ENCODE data around the gene FBXO33.
A peak's percentile ranks its signal among the peaks of the same experiment; 100 is the strongest.

The FBXO33 gene

DNA sequence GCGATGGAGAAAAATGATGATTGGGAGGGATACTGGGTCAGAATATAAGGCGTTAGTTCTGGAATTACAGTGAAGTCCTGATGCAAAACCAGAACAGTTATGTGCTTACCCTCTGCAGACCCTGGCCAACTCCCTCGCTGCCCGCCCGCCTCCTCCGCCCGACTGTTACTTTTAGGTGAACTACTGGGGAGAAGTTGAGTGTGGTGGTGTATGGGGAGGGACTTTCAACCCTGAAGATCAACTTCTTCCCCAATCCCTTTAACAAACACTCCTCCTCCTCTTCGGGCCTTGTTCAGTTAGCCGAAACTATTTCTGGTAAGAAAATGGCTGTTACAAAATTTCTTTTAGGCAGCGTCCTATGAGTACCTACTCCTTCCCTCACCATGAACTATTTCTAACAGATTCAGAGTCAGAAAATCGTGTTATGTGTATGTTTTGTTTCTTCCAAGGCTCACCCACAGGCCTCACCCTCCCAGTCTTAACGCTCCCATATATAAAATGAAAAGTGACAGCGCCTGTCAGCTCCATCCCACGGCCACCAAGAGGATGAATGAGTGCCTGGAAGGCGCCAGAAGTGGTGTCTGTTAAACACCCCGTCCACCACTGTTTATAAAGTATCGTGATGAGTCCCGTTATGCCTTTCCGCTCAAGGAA is 1.3 kb downstream of the FBXO33 start:
- no peak for DNase-seq (ENCODE audit: low read depth)

DNA sequence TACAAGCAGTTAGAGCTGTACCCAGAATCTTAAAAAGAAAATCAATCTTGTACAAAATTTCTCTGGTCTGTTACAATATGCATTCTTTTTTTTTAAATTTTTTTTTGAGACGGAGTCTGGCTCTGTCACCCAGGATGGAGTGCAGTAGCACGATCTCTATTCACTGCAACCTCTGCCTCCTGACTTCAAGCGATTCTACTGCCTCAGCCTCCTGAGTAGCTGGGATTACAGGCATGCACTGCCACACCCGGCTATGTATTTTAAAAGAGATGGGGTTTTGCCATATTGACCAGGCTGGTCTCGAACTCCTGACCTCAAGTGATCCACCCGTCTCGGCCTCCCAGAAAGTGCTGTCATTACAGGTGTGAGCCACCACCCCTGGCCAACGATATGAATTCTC is 4.1 kb downstream of the FBXO33 start:
- DNase-seq (ENCODE audit: low read depth), result no peak

DNA sequence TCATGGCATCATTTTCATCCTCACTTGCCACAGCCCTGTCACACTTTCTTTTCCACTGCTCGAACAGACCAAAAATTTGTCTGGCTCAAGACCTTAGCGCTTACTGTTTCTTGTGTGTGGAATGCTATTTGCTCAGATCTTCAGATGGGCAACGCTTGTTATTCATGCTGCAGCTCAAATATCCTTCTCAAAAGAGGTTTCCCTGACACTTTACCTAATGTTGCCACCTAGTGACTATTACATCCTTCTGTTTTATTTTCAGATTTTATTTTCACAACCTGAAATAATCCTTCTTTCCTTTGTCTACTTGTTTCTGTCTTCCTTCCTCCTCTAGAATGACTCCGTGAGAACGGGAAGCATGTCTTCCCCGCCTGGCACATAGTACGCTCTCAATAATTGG is 5.6 kb downstream of the FBXO33 start:
- no peak for DNase-seq (ENCODE audit: low read depth)

DNA sequence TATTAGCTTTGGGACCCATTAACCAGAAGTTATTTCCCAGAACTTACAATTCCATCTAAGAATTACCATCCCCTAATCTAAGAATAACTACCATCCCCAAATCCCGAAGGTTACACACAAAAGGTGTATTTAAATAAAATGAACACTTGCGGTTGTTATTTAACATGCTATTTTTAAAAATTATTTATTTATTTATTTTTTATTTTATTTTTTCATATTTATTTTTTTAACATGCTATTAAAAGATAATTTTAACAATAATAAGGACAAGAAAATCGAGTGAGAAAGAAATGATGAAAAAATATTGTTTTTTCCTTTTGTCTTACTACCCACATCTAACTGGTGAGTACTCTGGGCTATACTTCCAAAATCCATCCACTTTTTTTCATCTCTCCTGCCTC is 6.3 kb downstream of the FBXO33 start:
- DNase-seq (ENCODE audit: low read depth), result no peak

DNA sequence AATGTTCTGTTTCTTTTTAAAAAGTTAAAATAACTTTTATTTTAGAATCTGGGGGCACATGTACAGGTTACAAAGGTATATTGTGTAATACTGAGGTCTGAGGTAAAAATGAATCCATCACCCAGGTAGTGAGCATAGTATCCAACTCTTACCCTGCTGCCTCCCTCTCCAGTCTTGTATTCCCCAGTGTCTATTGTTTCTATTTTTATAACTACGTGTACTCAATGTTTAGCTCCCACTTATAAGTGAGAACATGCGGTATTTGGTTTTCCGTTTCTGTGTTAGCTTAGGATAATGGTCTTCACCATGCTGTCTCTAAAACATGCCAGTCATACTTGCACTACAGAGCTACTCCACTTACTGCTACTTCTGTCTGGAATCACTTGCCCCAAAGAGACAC is 8.4 kb downstream of the FBXO33 start:
- DNase-seq (ENCODE audit: low read depth), result no peak

DNA sequence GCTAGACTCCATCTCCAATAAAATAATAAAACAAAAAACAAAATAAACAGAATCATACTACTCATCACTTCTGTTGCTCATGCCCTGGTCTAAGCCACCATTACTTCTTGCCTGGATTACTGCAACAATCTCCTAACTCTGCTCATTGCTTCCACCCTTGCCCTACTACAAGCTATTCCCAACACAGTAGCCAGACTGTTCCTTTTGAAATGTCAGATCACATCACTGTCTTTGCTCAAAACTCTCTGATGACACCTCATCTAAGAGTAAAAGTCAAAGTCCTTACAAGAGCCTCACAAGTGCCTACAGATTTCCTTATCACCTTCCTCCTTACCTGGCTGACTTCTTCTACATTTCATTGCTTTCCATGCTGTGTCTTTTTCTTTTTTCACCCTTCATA is 10.0 kb downstream of the FBXO33 start:
- no peak for DNase-seq (ENCODE audit: low read depth)

DNA sequence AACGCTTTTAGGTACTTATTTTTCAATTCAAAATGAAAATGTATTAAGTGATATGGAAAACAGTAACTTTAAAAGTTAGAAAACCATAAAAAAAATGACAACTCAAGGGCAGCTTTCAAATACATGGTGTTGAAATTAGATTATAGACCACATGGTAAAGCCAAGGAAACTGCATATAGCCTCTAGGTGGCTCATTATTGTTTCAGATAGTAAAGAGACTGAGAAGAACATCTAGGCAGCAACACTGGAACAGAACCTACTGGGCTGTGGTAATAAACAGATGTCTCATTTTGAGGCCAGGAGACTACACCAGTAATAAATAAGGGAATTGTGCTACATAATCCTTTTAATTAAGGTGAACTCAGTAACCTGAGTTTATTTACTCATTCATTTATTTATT is 13.0 kb downstream of the FBXO33 start:
- DNase-seq (ENCODE audit: low read depth), result no peak

DNA sequence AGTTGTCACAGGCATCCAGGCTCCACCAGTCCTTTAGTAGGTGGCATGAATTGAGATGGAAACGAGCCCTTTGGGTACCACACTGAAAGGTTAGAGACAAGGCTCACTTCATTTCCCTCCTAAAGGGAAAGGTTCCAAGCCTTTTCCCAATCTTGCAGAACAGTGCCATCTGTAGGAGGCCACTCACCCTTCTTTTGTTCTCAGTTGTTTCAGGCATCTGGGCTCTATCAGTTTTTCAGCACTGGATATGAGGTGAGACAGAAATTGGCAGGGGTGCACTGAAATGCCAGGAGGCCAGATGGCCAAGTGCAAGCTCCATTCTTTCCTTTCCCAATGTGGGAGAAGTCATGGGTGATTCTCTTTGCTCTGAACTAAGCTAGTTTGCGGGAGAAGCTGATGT is 15.2 kb downstream of the FBXO33 start:
- no peak for DNase-seq (ENCODE audit: low read depth)

DNA sequence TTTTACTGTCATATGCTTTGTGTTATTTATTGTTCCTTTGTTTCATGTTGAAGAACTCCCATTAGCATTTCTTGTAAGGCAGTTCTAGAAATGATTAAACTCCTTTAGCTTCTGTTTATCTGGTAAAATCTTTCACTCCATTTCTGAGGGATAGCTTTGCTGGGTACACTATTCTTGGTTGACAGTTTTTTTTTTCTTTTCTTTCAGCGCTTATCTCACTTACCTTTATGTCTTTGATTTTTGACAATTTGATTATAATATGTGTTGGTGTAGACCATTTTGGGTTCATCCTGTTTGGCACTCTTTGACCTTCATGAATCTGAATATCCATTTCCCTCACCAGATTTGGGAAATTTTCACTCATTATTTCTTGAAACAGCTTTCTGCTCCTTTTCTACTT is 16.2 kb downstream of the FBXO33 start:
- DNase-seq (ENCODE audit: low read depth), result no peak

DNA sequence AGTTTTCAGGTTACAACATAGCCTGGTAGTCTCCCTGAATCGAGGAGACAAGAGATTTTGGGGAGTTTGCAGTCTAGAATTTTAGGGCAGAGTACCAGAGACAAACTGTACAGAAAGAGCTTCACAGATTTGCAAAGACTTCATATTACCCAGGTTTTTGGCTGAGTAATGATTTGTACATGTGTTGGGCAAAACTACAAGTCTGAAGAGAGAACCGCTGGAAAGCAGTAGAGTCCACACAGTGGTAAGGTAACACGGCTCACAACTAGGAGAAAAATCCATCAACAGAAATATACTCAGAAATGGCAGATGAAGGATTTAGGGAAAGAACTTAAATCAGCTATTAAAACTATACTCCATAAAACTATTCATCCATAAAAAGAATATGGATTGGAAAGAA is 25.7 kb downstream of the FBXO33 start:
- no peak for DNase-seq (ENCODE audit: low read depth)

DNA sequence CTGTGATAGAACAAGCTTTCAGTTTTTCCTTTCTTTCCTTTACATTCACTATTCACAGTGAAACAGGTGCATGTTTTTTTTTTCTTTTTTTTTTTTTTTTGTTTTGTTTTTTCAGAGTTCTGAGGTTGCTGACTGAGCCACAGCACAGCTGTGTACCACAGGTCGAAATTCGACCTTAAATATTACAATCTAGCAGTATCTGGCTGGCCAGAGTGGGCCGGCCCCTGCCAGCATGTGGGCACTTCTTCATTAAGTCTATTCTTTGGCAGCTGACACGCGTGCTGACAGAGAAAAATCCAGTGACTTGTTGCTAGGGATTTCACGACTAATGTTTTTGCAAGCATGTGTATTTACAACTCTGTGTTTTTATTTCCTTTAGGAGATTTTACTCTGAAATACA is 33.9 kb downstream of the FBXO33 start:
- DNase-seq (ENCODE audit: low read depth), result no peak

DNA sequence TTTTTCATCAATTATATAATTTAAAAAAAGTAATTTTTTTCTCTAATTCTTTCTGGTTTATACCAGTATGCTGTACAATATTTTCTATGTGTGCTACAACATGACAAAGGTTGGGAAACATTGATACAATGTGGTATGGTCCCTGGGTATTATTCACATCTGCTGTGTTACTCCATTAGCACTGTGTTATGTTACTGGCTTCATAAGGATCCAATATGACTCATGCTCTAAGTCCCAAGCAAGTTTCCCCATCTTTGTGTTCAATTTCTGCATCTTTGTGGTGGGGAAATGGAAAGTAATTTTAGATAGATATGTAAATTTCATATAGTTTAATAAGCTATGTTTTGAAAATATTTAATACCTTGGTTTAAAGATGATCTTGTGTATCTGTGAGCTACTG is 35.8 kb downstream of the FBXO33 start:
- no peak for DNase-seq (ENCODE audit: low read depth)

DNA sequence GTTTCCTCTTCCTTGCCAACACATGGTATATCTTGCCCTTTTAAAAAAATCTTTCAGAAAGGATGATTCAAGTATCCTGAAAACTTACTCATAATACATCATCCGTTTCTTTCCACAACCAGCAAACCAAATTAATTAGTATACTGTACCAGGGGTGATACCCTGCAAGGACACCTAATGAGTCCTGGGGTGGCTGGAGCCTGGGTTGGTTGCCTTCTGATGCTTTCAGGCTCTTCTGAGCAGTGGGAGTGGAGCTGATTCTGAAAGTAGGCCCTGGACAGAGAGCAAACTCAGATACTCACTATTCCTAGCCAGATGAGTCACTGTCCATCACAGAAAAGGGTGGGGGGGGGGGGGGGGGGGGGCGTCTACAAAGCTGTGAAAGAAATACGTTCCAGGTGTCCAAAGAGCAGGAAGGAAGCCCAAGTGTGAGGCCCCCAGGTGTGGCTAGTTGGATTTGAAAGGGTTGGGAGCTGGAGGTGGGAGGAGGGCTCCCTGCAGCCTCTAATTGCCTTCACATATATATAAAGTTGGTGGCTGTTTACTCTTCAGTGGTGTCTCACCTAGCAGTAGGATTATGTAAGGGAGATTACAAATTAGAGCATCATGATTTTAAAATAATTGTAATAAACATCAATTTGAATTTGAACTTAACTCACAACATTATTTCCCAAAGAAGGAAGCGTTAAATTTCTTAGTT is 36.5 kb downstream of the FBXO33 start:
- DNase-seq (ENCODE audit: low read depth), result no peak

DNA sequence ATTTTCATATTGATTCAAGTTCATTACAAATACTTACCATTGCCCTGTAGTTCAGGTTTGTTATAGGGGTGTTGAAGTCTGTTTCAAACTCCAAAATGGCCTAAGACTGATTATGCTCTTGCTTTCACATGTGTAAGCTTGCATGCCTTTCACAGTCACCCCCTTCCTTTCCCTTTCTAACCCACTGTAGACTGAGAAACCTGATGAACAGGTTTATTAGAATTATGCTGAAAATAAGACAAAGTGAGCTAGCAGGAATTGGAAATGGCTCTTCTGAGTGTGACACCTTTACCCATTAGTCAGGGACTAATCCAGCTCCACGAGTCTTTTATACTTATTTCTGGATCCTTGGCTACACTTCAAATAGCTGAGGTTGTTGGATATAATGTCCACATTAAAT is 38.9 kb downstream of the FBXO33 start:
- DNase-seq (ENCODE audit: low read depth), result no peak

DNA sequence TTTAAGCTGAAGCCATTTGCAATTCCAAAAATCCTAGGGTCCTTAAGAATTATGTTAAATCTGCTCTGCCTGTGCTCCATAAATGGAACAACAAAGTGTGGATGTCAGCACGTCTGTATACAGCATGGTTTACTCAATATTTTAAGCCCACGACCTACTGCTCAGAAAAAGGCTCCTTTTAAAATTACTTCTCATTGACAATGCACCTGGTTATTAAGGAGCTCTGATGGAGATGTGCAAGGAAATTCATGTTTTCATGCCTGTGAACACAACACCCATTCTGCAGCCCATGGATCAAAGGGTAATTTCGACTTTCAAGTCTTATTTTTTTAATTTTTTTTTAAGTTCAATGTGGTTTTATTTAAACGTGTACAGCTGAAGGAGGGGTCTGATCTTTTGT is 48.1 kb downstream of the FBXO33 start:
- no peak for DNase-seq (ENCODE audit: low read depth)

DNA sequence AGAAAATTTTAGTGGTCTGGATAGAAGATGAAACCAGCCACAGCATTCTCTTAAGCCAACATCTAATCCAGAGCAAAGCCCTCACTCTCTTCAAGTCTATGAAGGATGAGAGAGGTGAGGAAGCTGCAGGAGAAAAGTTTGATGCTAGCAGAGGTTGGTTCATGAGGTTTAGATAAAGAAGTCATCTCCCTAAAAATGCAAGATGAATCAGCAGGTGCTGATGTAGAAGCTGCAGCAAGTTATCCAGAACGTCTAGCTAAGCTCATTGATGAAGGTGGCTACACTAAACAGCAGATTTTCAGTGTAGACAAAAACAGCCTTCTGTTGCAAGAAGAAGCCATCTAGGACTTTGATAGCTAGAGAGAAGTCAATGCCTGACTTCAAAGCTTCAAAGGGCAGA is 48.5 kb downstream of the FBXO33 start:
- DNase-seq (ENCODE audit: low read depth), result no peak

DNA sequence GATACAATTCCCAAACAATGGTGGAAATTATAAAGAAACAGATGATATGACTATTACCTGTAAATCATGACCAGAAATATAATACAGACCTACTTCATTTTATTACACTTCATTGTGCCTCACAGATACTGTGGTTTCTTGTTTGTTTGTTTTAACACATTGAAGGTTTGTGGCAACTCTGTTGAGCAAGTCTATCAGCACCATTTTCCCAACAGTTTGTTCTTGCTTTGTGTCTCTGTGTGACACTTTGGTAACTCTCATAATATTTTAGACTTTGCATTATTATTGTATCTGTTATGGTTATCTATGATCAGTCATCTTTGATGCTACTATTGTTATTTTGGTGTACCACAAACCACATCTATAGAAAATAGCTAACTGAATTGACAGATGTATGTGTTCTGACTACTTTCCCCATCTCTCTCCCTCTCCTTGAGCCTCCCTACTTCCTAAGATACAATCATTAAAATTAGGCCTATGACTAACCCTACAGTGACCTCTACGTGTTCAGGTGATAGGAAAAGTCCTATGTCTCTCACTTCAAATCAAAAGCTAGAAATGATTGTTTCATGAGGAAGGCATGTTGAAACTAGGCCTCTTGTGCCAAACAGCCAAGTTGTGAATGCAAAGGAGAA is 49.1 kb downstream of the FBXO33 start:
- DNase-seq (ENCODE audit: low read depth), result no peak

DNA sequence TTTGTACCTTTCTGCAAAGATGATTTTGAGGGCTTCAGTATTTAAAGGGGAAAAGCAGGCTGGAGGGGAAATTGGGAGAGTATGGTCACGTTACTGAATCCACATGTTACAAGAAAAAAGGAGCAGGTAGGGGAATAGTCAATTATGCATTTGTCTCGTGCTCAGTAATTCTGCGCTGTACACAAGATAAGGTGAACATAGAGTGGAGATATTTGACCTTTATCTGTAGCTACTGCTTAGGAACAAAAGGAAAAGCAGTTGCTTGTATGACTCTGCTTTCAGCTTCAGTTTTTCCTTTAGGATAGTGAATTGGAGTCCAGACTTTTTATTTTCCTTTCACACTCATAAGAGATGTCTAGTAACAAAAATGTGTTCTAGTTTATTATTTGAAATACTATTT is 49.8 kb downstream of the FBXO33 start:
- DNase-seq (ENCODE audit: low read depth), result no peak

DNA sequence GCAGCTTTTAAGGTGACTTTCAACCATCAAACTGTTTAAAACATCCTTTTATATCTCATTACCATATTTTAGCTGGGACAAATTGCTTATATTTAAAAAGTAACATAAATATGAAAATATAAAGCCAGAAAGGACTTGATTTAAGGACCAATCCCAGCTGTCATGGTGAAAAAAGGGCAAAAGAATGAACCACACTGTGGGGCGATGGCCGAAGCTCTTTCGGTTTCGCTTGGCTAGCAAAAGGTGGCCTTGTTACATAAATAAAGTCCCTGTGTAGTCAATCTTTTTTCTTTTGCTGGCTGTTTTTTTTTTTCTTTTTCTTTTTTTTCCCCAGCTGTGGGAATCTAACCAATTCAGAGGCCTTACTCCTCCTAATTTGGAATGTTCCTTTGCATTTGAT is 50.9 kb downstream of the FBXO33 start:
- no peak for DNase-seq (ENCODE audit: low read depth)

DNA sequence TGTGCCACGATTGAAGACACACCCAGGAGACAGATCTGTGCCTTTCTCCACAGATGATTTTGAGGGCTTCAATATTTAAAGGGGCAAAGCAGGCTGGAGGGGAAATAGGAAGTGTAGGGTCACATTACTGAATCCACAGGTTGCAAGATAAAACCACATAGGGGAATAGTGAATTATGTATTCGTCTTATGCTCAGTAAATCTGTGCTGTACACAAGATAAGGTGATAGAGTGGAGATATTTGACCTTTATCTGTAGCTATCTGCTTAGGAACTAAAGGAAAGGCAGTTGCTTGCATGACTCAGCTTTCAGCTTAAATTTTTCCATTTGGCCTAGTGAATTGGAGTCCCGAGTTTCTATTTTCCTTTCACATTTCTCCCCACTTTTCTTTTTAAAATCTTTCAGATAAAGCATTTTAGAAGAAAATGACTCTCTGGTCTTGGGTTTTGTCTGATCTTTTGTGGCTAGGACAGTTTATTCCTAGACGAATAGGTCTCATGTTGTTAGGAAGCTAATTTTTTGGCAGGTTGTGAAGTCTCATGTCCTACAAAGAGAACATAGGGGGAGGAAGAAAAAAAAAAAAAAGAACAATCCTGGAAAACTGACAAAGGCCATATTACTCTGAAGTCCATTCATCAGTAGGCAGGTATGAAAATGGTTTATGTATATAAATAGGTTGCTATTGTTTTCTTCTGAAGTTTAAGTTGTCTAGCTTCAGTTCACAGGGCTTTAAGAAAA is 55.4 kb downstream of the FBXO33 start:
- no peak for DNase-seq (ENCODE audit: low read depth)

DNA sequence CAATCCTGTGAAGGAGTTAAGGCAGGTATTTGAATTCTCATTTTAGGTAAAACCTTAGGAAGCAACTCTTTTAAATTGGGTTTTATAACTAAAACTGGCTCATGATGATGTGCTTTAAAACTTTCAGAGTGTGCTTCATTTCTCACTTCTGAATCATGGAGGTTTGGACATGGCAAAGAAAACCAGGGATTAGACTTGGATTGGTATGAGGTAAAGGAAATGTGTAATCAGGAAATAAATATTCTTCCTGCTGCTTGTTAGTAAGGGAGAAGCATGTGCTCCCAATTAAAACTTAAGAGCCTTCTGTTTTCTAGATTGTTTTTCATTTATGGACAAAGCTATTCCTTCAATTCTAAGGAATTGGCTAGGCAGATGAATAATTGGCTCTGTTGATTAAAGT is 57.4 kb downstream of the FBXO33 start:
- peak; percentile 57 for DNase-seq (ENCODE audit: low read depth)

DNA sequence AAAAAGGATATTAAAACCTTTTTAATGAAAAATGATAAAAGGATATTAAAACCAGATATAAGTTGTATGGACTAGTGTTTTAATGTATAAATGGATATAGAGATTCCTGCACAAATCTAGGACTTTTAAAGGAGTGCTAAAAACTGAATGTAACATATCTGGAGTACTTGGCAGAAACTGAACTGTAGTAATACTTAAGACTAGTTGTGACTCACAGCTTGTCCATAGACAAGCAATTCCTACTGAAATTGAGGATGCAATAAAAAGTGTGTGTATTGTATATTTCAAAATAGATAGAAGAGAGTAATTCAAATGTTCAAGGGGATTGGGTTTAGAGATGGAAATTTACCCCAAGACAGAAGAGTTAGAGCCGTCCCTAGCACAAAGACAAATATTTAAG is 59.6 kb downstream of the FBXO33 start:
- DNase-seq (ENCODE audit: low read depth), result no peak

DNA sequence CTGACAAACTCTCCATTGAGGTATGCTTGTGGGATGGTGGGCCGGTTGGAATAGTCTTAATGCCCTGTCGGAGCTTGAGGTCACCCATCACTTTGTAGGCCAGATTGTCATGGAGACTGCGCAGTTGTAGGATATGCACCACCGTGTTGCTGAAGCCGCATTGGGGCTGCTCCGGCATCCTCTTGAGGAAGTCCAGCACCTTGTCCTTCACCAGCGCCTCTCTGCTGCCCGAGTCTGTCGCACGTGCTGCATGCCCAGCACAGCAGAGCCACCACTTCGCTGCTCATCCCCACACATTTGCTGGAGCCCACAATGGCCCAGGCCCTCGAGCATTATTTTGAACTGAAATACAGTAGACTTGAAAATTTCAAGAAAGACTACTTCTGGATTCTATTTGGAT is 61.8 kb downstream of the FBXO33 start:
- no peak for DNase-seq (ENCODE audit: low read depth)

All from GM04504 (cell line).